ENCODE results near the gene PHF21A. TPM values are rescaled to one million over a fixed set of nuclear protein-coding genes. Genes with fewer than 3 reads are reported as not detected.

PHF21A gene
- total RNA-seq, 6 experiments from 2014 or later: 9.2 to 17.1 (median 10.4) TPM

GRCh38 chr11:45926001-45926401, 195.3 kb downstream of the PHF21A start:
- H3K4me3 ChIP-seq: no peak overlapping the region
- intact Hi-C loops (cut with DNase I): no loop called here
- peaks cover 0 to 11% (median 0%) of the 10 kb centered on the region in 4 donors for H3K4me1 ChIP-seq
- TF ChIP-seq POLR2A (IDR thresholded peaks at IDR 0.05): no peak
- TF ChIP-seq CTCF (IDR thresholded peaks at IDR 0.05): no peak
- no peak for ATAC-seq
- H3K27me3 ChIP-seq: no peaks in the 10 kb centered on the region
- 100% methylated on average over 1 of the region's 12 CpGs for WGBS (ENCODE audit: insufficient coverage, low coverage, low lambda C conversion rate, missing lambda C conversion rate)
- DNase-seq: peak in 1 of 3 donors; percentile 40
- H3K9me3 ChIP-seq: no peaks in the 10 kb centered on the region
- H3K36me3 ChIP-seq: no peaks in the 10 kb centered on the region
- no peak overlapping the region for H3K27ac ChIP-seq

- no peak overlapping the region for H3K4me3 ChIP-seq
- H3K27ac ChIP-seq: no peak overlapping the region
- no peak for DNase-seq
- TF ChIP-seq POLR2A (IDR thresholded peaks at IDR 0.05) (no peak), CTCF (IDR thresholded peaks at IDR 0.05) (no peak)
- intact Hi-C loops (cut with DNase I): no loop called here
- H3K4me1 ChIP-seq: peaks cover 0 to 11% (median 0%) of the 10 kb centered on the region in 4 donors
- H3K9me3 ChIP-seq: no peaks in the 10 kb centered on the region
- no peak for ATAC-seq
- H3K27me3 ChIP-seq: no peaks in the 10 kb centered on the region
- no peaks in the 10 kb centered on the region for H3K36me3 ChIP-seq
- WGBS (ENCODE audit: insufficient coverage, low coverage, low lambda C conversion rate, missing lambda C conversion rate): 85% methylated on average over 3 of the region's 3 CpGs
These were observed 195.7 kb downstream of the PHF21A start for GRCh38 chr11:45925550-45925949.

- no peak for ATAC-seq
- WGBS (ENCODE audit: insufficient coverage, low coverage, low lambda C conversion rate, missing lambda C conversion rate): 87% methylated on average over 3 of the region's 6 CpGs
- DNase-seq: no peak
- H3K4me3 ChIP-seq: no peak overlapping the region
- H3K27ac ChIP-seq: no peak overlapping the region
- no peaks in the 10 kb centered on the region for H3K36me3 ChIP-seq
- H3K4me1 ChIP-seq: peaks cover 0 to 11% (median 0%) of the 10 kb centered on the region in 4 donors
- H3K9me3 ChIP-seq: no peaks in the 10 kb centered on the region
- intact Hi-C loops (cut with DNase I): no loop called here
- no peak for TF ChIP-seq POLR2A (IDR thresholded peaks at IDR 0.05)
- no peak for TF ChIP-seq CTCF (IDR thresholded peaks at IDR 0.05)
- H3K27me3 ChIP-seq: no peaks in the 10 kb centered on the region
These were observed 196.3 kb downstream of the PHF21A start for GRCh38 chr11:45924927-45925326.

- DNase-seq: peak in 1 of 3 donors; percentile 46
These were observed 197.0 kb downstream of the PHF21A start for GRCh38 chr11:45924036-45924915.

More at GRCh38 chr11:45924036-45924915, 197.0 kb downstream of the PHF21A start:
- 90% methylated on average over 2 of the region's 22 CpGs for WGBS (ENCODE audit: insufficient coverage, low coverage, low lambda C conversion rate, missing lambda C conversion rate)
- no peaks in the 10 kb centered on the region for H3K36me3 ChIP-seq
- no peak overlapping the region for H3K27ac ChIP-seq
- no peak overlapping the region for H3K4me3 ChIP-seq
- H3K9me3 ChIP-seq: no peaks in the 10 kb centered on the region
- intact Hi-C loops (cut with DNase I): no loop called here
- TF ChIP-seq POLR2A (IDR thresholded peaks at IDR 0.05): no peak
- no peak for TF ChIP-seq CTCF (IDR thresholded peaks at IDR 0.05)
- H3K4me1 ChIP-seq: peaks cover 0 to 11% (median 0%) of the 10 kb centered on the region in 4 donors
- ATAC-seq: no peak
- no peaks in the 10 kb centered on the region for H3K27me3 ChIP-seq

All from right lobe of liver (tissue), 6 donors.